ENCODE results near the gene TOP3B. TPM values are rescaled to one million over a fixed set of nuclear protein-coding genes. Genes with fewer than 3 reads are reported as not detected.

The TOP3B gene, protein sequence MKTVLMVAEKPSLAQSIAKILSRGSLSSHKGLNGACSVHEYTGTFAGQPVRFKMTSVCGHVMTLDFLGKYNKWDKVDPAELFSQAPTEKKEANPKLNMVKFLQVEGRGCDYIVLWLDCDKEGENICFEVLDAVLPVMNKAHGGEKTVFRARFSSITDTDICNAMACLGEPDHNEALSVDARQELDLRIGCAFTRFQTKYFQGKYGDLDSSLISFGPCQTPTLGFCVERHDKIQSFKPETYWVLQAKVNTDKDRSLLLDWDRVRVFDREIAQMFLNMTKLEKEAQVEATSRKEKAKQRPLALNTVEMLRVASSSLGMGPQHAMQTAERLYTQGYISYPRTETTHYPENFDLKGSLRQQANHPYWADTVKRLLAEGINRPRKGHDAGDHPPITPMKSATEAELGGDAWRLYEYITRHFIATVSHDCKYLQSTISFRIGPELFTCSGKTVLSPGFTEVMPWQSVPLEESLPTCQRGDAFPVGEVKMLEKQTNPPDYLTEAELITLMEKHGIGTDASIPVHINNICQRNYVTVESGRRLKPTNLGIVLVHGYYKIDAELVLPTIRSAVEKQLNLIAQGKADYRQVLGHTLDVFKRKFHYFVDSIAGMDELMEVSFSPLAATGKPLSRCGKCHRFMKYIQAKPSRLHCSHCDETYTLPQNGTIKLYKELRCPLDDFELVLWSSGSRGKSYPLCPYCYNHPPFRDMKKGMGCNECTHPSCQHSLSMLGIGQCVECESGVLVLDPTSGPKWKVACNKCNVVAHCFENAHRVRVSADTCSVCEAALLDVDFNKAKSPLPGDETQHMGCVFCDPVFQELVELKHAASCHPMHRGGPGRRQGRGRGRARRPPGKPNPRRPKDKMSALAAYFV
- 21.9 TPM for polyA plus RNA-seq (2013, experiment 1 of 2)
- 23.7 TPM for polyA plus RNA-seq (2013, experiment 2 of 2)

DNA sequence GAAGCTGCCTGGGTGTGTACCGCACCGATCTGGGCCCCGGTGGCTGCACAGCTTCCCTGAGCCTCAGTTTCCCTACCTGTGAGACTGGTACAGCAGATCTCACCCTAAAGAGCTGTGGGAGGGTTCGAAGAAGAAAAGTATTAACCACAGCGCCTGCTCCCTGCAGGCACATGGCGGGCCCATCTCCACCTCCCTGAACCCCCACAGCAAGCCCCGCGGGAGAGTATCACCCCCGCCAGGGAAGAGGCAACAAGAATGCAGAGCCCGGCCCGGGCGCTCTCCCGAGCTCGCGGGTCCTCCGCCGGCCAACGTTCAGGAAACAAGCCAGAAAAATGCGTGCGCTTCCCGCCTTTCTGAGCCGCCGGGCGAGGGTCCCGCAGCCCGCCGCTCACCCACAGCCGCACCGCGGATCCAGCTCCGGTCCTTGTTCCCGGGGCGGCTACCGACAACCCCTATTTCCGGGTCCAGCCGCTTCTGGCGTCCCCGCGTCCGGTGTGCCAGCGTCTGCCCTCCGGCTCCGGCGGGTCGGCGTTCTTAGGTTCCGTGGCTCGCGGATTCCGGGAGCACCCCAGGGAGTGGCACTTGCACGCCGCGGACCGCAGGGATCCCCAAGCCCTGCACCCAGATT, at the start of gene TOP3B:
TOP3B (minus strand) TSS at position 450 of the 628 bp plus-strand sequence. CDS start 7,078 bp downstream, outside the sequence.
- Histone ChIP-seq H4K5ac (ENCODE audit: low read length) (no peak within 1 kb of the TSS), H3K79me2 (ENCODE audit: control insufficient read depth, insufficient read depth, low read length) (peaks cover 7% of the 10 kb centered on the region), H3K56ac (ENCODE audit: low read length) (peak within 1 kb of the TSS; percentile 96), H3K18ac (ENCODE audit: low read length) (peak within 1 kb of the TSS; percentile 85), H3K4me3 (ENCODE audit: low read length) (peak within 1 kb of the TSS; percentile 86), H2AK5ac (ENCODE audit: low read length) (no peak within 1 kb of the TSS), H3K4ac (ENCODE audit: low read depth, low read length) (peak within 1 kb of the TSS; percentile 94), H2BK5ac (ENCODE audit: low read length) (no peak within 1 kb of the TSS), H3K79me1 (ENCODE audit: low read length) (peaks cover 5% of the 10 kb centered on the region), H2BK120ac (ENCODE audit: low read depth, low read length) (no peak within 1 kb of the TSS), H3K4me2 (ENCODE audit: low read length) (peak within 1 kb of the TSS; percentile 96), H4K8ac (ENCODE audit: low read depth, low read length) (no peak within 1 kb of the TSS), H3K4me1 (ENCODE audit: control insufficient read depth, low read depth, low read length) (no peaks in the 10 kb centered on the region), H3K9ac (ENCODE audit: low read length) (peak within 1 kb of the TSS; percentile 89), H3K36me3 (ENCODE audit: control insufficient read depth, insufficient read depth, low read length) (no peaks in the 10 kb centered on the region), H3K27ac (ENCODE audit: low read depth, low read length) (no peak within 1 kb of the TSS), H2BK15ac (replicated peaks; ENCODE audit: low read depth) (no peak within 1 kb of the TSS), H3K27me3 (ENCODE audit: insufficient read depth, low read length, poor library complexity) (no peaks in the 10 kb centered on the region), H3K23ac (ENCODE audit: low read length) (peak within 1 kb of the TSS; percentile 66)
- WGBS (ENCODE audit: extremely low coverage, insufficient coverage, low lambda C conversion rate) = no CpG with 5 or more reads among the region's 54 CpGs
- peak; percentile 71 for DNase-seq

DNA sequence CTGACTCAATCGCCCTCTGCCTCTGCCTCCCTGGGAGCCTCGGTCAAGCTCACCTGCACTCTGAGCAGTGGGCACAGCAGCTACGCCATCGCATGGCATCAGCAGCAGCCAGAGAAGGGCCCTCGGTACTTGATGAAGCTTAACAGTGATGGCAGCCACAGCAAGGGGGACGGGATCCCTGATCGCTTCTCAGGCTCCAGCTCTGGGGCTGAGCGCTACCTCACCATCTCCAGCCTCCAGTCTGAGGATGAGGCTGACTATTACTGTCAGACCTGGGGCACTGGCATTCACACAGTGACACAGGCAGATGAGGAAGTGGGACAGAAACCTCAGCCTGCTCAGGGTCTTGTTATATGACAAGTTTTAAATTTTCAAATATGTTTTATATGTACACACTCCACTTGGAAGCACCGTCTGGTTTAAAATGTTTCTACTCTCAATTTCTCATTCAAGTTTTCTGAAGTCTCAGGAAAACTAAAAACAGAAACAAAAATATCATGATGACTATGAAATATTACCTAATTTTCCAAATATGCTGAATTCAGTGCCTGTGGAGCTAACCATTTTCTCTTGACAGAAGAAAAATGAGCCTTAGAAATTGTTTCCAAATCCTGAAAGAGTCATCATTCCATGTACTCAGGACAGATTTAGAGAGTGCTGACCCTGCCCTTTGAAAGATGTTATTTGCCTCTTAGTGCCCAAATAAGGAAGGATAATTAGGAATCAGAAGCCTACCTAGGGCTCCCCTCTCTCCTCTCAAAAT, 48.8 kb upstream of the TOP3B start:
- Histone ChIP-seq H4K8ac (ENCODE audit: low read depth, low read length) (no peak overlapping the region), H2BK120ac (ENCODE audit: low read depth, low read length) (no peak overlapping the region), H3K4me2 (ENCODE audit: low read length) (no peak overlapping the region), H3K4me1 (ENCODE audit: control insufficient read depth, low read depth, low read length) (no peaks in the 10 kb centered on the region), H3K23ac (ENCODE audit: low read length) (no peak overlapping the region), H3K27ac (ENCODE audit: low read depth, low read length) (no peak overlapping the region), H3K36me3 (ENCODE audit: control insufficient read depth, insufficient read depth, low read length) (no peaks in the 10 kb centered on the region), H2AK5ac (ENCODE audit: low read length) (no peak overlapping the region), H2BK15ac (replicated peaks; ENCODE audit: low read depth) (no peak overlapping the region), H3K79me1 (ENCODE audit: low read length) (no peaks in the 10 kb centered on the region), H3K56ac (ENCODE audit: low read length) (peak overlapping the region; percentile 38), H3K18ac (ENCODE audit: low read length) (no peak overlapping the region), H3K4me3 (ENCODE audit: low read length) (no peak overlapping the region), H3K4ac (ENCODE audit: low read depth, low read length) (no peak overlapping the region), H2BK5ac (ENCODE audit: low read length) (no peak overlapping the region), H4K5ac (ENCODE audit: low read length) (no peak overlapping the region), H3K9ac (ENCODE audit: low read length) (no peak overlapping the region), H3K79me2 (ENCODE audit: control insufficient read depth, insufficient read depth, low read length) (no peaks in the 10 kb centered on the region), H3K27me3 (ENCODE audit: insufficient read depth, low read length, poor library complexity) (no peaks in the 10 kb centered on the region)
- WGBS (ENCODE audit: extremely low coverage, insufficient coverage, low lambda C conversion rate) = no CpG with 5 or more reads among the region's 9 CpGs
- DNase-seq = no peak

DNA sequence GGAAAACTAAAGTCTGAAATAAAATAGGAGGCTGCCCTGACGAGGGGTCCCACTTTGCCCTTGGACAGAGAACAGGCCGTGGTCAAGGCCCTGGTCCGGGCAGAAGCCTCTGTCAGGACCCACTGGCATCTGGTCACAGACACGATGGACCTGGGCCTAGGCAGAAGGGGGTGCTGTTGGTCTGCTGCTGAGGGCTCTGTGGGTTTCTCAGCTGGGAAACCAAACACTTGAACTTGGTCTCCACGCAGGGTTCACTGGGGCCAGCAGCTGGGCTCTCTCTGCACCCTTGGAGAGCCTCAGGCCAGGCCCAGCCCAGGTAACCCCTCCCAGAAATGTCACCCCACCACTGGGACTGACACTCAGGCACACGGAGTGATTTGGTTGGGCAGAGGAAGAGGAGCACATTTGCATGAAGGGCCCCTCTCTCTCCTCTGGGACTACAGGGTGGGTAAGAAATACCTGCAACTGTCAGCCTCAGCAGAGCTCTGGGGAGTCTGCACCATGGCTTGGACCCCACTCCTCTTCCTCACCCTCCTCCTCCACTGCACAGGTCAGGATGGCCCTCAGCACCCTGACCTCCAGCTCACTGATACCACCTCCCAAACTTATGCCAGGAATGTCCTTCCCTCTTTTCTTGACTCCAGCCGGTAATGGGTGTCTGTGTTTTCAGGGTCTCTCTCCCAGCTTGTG, 48.1 kb upstream of the TOP3B start:
- Histone ChIP-seq H3K79me1 (ENCODE audit: low read length) (no peaks in the 10 kb centered on the region), H3K23ac (ENCODE audit: low read length) (no peak overlapping the region), H3K4me3 (ENCODE audit: low read length) (no peak overlapping the region), H3K27ac (ENCODE audit: low read depth, low read length) (no peak overlapping the region), H3K4ac (ENCODE audit: low read depth, low read length) (no peak overlapping the region), H3K36me3 (ENCODE audit: control insufficient read depth, insufficient read depth, low read length) (no peaks in the 10 kb centered on the region), H3K56ac (ENCODE audit: low read length) (peak overlapping the region; percentile 52), H3K4me1 (ENCODE audit: control insufficient read depth, low read depth, low read length) (no peaks in the 10 kb centered on the region), H3K18ac (ENCODE audit: low read length) (no peak overlapping the region), H2BK5ac (ENCODE audit: low read length) (no peak overlapping the region), H2BK15ac (replicated peaks; ENCODE audit: low read depth) (no peak overlapping the region), H2AK5ac (ENCODE audit: low read length) (no peak overlapping the region), H3K27me3 (ENCODE audit: insufficient read depth, low read length, poor library complexity) (no peaks in the 10 kb centered on the region), H2BK120ac (ENCODE audit: low read depth, low read length) (no peak overlapping the region), H3K4me2 (ENCODE audit: low read length) (no peak overlapping the region), H3K9ac (ENCODE audit: low read length) (no peak overlapping the region), H3K79me2 (ENCODE audit: control insufficient read depth, insufficient read depth, low read length) (no peaks in the 10 kb centered on the region), H4K8ac (ENCODE audit: low read depth, low read length) (no peak overlapping the region), H4K5ac (ENCODE audit: low read length) (no peak overlapping the region)
- peak; percentile 57 for DNase-seq
- no CpG with 5 or more reads among the region's 7 CpGs for WGBS (ENCODE audit: extremely low coverage, insufficient coverage, low lambda C conversion rate)

DNA sequence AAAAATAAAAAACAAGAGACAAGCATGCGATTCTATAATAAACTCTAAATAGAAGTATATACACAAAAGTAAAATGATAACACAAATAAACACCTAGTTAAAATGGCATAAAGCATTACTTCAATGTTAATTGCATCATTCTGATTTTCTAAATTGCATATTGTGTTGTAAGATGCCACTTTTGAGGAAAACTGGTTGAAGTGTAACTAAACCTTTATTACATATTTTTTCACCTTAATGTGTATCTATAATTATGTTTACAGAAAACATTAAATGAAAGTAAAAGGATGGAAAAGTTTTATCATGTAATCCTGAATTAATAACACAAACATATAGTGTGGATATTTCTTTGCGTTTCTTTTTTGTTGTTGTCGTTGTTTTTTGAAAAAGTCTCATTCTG, 45.4 kb upstream of the TOP3B start:
- H2BK5ac ChIP-seq (ENCODE audit: low read length) = no peak overlapping the region
- H3K23ac ChIP-seq (ENCODE audit: low read length) = no peak overlapping the region
- no peak overlapping the region for H3K18ac ChIP-seq (ENCODE audit: low read length)
- H4K5ac ChIP-seq (ENCODE audit: low read length) = no peak overlapping the region
- no peaks in the 10 kb centered on the region for H3K79me2 ChIP-seq (ENCODE audit: control insufficient read depth, insufficient read depth, low read length)
- no peak for DNase-seq
- no peaks in the 10 kb centered on the region for H3K79me1 ChIP-seq (ENCODE audit: low read length)
- H3K27me3 ChIP-seq (ENCODE audit: insufficient read depth, low read length, poor library complexity) = no peaks in the 10 kb centered on the region
- H4K8ac ChIP-seq (ENCODE audit: low read depth, low read length) = no peak overlapping the region
- no CpG with 5 or more reads among the region's 3 CpGs for WGBS (ENCODE audit: extremely low coverage, insufficient coverage, low lambda C conversion rate)
- H3K27ac ChIP-seq (ENCODE audit: low read depth, low read length) = no peak overlapping the region
- no peak overlapping the region for H2AK5ac ChIP-seq (ENCODE audit: low read length)
- H2BK15ac ChIP-seq (replicated peaks; ENCODE audit: low read depth) = no peak overlapping the region
- H2BK120ac ChIP-seq (ENCODE audit: low read depth, low read length) = no peak overlapping the region
- no peaks in the 10 kb centered on the region for H3K36me3 ChIP-seq (ENCODE audit: control insufficient read depth, insufficient read depth, low read length)
- no peak overlapping the region for H3K56ac ChIP-seq (ENCODE audit: low read length)
- H3K4me1 ChIP-seq (ENCODE audit: control insufficient read depth, low read depth, low read length) = no peaks in the 10 kb centered on the region
- no peak overlapping the region for H3K9ac ChIP-seq (ENCODE audit: low read length)
- H3K4me3 ChIP-seq (ENCODE audit: low read length) = no peak overlapping the region
- H3K4me2 ChIP-seq (ENCODE audit: low read length) = no peak overlapping the region
- no peak overlapping the region for H3K4ac ChIP-seq (ENCODE audit: low read depth, low read length)

Measured in mesendoderm (in vitro differentiated cells).